Brain microvascular endothelial cell (primary cell): ENCODE measurements around the gene ARVCF.

Experiments used
- DNase-seq: peaks from one replicate; pipeline ENCODE4 v3.0.0-alpha.2; 2020
- H3K27ac ChIP-seq: fragments of 250-450 bp; sonication (Bioruptor Pico); 2 replicates; pipeline ENCODE4 v1.5.1; 2020; ENCODE audit warnings: mild to moderate bottlenecking, moderate library complexity
- H3K27me3 ChIP-seq: fragments of 250-450 bp; sonication (Bioruptor Pico); replicated peaks from 2 replicates; pipeline ENCODE4 v1.5.1; 2020; ENCODE audit warnings: mild to moderate bottlenecking
- H3K36me3 ChIP-seq: fragments of 250-450 bp; sonication (Bioruptor Pico); replicated peaks from 2 replicates; pipeline ENCODE4 v1.5.1; 2020; ENCODE audit warnings: mild to moderate bottlenecking
- H3K4me3 ChIP-seq: 2 replicates; pipeline ENCODE4 v1.5.1; 2011; ENCODE audit warnings: low read depth, mild to moderate bottlenecking, control low read depth, low read length, moderate library complexity
- CTCF ChIP-seq: IDR thresholded peaks from 2 replicates; pipeline ENCODE4 v1.5.1; 2011; ENCODE audit warnings: low read depth, mild to moderate bottlenecking, moderate library complexity, low read length, control low read depth, inconsistent platforms; ENCODE audit errors: missing control alignments
- in situ Hi-C: cut with HindIII; loops from 2 replicates; pipeline ENCODE4 v1.10.0; 2017; ENCODE audit warnings: low sequenced_read_pairs, low pct_ligation_motif_present

Gene ARVCF

GRCh38 chr22:20001082-20001638 is 15.5 kb downstream of the ARVCF start:
- no peak for TF ChIP-seq CTCF
- Histone ChIP-seq H3K4me3 (no peak overlapping the region), H3K27me3 (peaks cover 5% of the 10 kb centered on the region), H3K36me3 (no peaks in the 10 kb centered on the region), H3K27ac (no peak overlapping the region)
- no peak for DNase-seq
- in situ Hi-C loops: no loop called here

DNA sequence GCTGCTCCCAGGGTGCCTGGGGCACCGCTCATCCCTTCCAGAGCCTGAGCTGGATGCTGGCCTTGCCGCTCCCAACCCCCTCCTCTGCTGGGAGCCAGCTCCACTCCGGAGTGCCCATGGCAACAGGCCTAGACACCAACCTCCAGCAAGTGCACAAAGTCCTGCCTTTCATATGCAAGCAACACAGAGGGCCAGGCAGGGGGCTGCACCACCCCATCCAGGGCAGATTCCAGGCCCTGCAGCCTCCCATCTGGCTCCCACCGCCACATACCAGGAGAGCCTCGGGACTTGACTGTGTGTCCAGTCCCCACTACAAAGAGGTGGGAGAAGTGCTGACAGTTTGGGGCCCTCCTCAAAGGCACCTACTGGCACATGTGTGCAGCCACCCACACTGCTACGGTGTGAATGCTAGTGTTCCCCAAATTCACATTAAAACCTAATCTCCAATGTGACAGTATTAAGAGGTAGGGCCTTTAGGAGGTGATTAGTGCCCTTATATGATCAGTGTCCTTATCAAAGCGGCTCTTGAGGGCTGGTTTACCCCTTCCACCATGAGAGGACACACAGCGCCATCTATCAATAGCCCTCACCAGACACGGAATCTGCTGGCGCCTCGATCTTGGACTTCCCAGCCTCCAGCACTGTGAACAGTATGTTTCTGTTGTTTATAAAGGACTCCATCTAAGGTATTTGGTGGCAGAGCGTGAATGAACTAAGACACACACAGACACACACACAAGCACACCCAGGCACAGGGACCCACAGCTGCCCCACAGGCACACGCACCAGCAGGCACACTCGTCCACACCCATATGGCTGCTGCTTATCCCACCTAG is 16.2 kb downstream of the ARVCF start:
- in situ Hi-C loops: no loop called here
- no peak for DNase-seq

GRCh38 chr22:19998991-19999820 is 17.4 kb downstream of the ARVCF start:
- Histone ChIP-seq H3K36me3 (no peaks in the 10 kb centered on the region), H3K27ac (no peak overlapping the region), H3K27me3 (peaks cover 5% of the 10 kb centered on the region), H3K4me3 (no peak overlapping the region)
- in situ Hi-C loops: no loop called here
- DNase-seq: no peak
- TF ChIP-seq CTCF: no peak

More for the DNA sequence above, 16.2 kb downstream of the ARVCF start:
- Histone ChIP-seq H3K27me3 (peaks cover 5% of the 10 kb centered on the region), H3K4me3 (no peak overlapping the region), H3K36me3 (no peaks in the 10 kb centered on the region), H3K27ac (no peak overlapping the region)
- no peak for TF ChIP-seq CTCF

- Histone ChIP-seq H3K27ac (no peak overlapping the region), H3K4me3 (no peak overlapping the region), H3K36me3 (no peaks in the 10 kb centered on the region), H3K27me3 (peaks cover 5% of the 10 kb centered on the region)
- in situ Hi-C loops: no loop called here
- no peak for TF ChIP-seq CTCF
- DNase-seq: no peak
Measured at GRCh38 chr22:19998232-19998951, 18.2 kb downstream of the ARVCF start.

DNA sequence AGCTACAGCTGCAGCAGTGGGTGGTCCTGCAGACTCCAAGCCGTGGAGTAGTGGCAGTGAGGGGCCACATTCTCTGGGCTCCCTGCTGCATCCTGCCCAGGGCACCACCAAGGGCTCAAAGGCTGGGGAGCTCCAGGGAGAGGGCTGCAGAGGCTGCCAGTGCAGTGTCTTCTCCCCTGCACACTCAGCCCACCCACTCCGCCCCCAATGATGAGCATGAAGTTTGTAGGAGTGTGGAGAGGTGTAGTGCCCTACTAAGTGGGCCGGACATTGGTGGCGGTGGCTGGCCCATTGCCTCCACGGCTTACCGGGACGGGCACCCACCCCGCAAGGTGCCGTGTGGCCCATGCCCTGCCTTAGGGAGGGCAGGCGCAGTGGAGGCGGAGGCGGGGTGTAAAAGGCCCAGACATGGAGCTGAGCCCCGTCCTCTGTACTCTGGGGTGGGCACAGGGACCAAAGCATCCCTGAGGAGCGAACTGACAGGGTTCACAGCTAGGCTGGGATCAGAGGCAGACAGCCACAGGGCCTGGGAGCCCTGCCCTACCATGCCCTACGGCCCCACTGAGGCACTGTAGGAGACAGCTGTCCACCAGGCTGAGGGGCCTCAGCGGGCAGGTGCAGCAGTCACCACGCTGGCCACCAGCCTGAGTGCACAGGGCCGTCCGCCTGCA is 18.9 kb downstream of the ARVCF start:
- H3K27me3 ChIP-seq: peaks cover 5% of the 10 kb centered on the region
- H3K36me3 ChIP-seq: no peaks in the 10 kb centered on the region
- H3K27ac ChIP-seq: no peak overlapping the region
- H3K4me3 ChIP-seq: no peak overlapping the region
- TF ChIP-seq CTCF: no peak
- in situ Hi-C loops: no loop called here
- DNase-seq: no peak
